GM12891 (cell line): Measurements from ENCODE around the gene EML4.

Experiments used
- PAX5 ChIP-seq: IDR thresholded peaks from 2 replicates; pipeline ENCODE4 v1.6.1; 2011; ENCODE audit warnings: low read length, moderate library complexity, mild to moderate bottlenecking; ENCODE audit not compliant: insufficient read depth, severe bottlenecking
- POLR2A ChIP-seq: IDR thresholded peaks from 2 replicates; pipeline ENCODE4 v1.6.1; 2011; ENCODE audit warnings: low read depth, low read length, control low read depth
- POLR2AphosphoS5 ChIP-seq: IDR thresholded peaks from 2 replicates; pipeline ENCODE4 v1.6.1; 2011; ENCODE audit warnings: low read depth, low read length, control low read depth
- SPI1 ChIP-seq: IDR thresholded peaks from 2 replicates; pipeline ENCODE4 v1.6.1; 2011; ENCODE audit warnings: low read depth, low read length, control low read depth

DNA sequence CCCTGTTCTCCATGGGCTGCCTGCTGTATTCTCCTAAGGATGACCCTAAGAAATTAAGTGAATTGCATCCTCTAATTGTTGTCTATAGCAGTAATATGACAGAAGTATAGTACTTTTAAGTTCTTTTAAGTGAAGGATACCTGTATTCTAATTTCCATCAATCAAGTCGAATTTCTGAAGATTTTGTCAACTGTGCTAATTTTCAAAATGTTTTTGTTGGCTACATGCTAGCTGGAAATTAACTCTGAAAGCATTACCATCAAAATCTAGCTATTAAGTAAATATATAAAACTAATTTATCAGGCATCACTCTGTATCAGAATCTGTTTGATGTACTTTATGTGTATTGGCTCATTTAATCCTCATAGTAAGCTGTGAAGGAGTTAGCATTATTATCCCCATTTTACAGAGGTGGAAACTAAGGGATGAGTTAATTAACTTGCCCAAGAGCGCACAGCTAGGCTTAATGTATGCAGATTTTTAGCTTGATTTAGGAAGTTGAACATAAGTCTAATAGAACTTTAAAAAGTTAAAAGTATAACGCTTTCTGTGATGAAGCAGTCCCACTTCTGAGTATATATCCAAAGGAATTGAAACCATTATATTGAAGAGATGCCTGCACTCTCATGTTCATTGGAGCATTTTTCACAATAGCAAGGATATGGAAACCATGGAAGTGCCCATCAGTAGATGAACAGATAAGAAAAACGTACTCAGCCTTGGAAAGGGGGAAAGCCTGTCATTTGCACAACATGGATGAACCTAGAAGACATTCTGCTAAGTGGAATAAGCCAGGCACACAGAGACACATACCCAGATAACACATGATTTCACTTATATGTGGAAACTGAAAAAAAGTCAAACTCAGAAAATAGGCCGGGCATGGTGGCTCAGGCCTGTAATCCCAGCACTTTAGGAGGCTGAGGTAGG, 32.0 kb downstream of the EML4 start:
- TF ChIP-seq POLR2AphosphoS5 (no peak), PAX5 (no peak), POLR2A (no peak), SPI1 (no peak)
